ENCODE data around the gene NR5A1.

The NR5A1 gene

DNA sequence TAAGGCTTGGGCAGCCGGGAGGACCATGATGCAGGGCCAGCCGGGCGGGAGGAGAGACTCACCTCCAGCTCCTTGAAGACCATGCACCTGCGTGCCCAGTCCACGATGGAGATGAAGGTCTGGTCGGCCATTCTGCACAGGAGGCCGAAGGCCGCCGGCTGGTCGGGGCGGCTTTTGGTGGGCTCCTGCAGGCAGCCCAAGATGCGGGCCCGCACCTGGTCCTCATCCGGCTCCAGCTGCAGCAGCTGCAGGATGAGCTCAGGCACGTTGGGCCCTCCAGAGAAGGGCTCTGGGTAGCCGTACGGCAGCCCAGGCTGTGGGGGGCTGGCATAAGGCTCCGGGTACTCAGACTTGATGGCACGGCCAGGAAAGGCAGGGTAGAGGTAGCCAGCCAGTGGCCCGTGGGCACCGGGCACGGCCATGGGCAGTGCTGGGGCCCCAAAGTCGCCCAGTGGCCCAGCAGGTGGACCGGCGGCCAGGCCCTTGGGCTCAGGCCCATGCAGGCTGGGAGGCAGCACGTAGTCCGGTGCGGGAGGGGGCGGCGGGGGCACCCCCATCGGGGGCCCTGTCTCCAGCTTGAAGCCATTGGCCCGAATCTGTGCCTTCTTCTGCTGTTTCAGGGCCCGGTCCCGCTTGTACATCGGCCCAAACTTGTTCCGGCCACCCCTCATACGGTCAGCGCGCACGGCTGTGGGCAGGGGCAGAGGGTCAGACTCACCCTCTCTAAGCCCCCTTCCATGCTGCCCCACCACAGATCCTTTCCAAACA lies 7.0 kb downstream of the NR5A1 start:
- H3K4me2 ChIP-seq (ENCODE audit: low read depth, low read length, poor library complexity, severe bottlenecking), result no peak overlapping the region
- no peaks in the 10 kb centered on the region for H4K20me1 ChIP-seq (ENCODE audit: low read depth, low read length)
- no peaks in the 10 kb centered on the region for H3K9me2 ChIP-seq (replicated peaks; ENCODE audit: insufficient read depth, low read length)
- no peaks in the 10 kb centered on the region for H3K36me3 ChIP-seq (ENCODE audit: low read length)
- no peaks in the 10 kb centered on the region for H3K79me2 ChIP-seq (ENCODE audit: insufficient read depth, low read length)
- H3K9me3 ChIP-seq (ENCODE audit: insufficient read depth, low read length), result no peaks in the 10 kb centered on the region
- H3K9ac ChIP-seq (ENCODE audit: low read length), result no peak overlapping the region
- no peak overlapping the region for H3K4me3 ChIP-seq (ENCODE audit: insufficient read depth, low read length, poor library complexity, severe bottlenecking)
- no peak overlapping the region for H3K27ac ChIP-seq (ENCODE audit: low read depth, low read length)
- H2AFZ ChIP-seq (ENCODE audit: low read depth, low read length, severe bottlenecking), result no peak overlapping the region
- TF ChIP-seq, protein P1, sequence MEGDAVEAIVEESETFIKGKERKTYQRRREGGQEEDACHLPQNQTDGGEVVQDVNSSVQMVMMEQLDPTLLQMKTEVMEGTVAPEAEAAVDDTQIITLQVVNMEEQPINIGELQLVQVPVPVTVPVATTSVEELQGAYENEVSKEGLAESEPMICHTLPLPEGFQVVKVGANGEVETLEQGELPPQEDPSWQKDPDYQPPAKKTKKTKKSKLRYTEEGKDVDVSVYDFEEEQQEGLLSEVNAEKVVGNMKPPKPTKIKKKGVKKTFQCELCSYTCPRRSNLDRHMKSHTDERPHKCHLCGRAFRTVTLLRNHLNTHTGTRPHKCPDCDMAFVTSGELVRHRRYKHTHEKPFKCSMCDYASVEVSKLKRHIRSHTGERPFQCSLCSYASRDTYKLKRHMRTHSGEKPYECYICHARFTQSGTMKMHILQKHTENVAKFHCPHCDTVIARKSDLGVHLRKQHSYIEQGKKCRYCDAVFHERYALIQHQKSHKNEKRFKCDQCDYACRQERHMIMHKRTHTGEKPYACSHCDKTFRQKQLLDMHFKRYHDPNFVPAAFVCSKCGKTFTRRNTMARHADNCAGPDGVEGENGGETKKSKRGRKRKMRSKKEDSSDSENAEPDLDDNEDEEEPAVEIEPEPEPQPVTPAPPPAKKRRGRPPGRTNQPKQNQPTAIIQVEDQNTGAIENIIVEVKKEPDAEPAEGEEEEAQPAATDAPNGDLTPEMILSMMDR (IDR thresholded peaks at IDR 0.05; ENCODE audit: insufficient read depth, low read length, poor library complexity, severe bottlenecking), result no peak
- TF ChIP-seq EZH2phosphoT487 (conservative IDR thresholded peaks at IDR 0.05; ENCODE audit: low read length), result no peak
- H3K27me3 ChIP-seq (ENCODE audit: low read length), result no peaks in the 10 kb centered on the region
- no peaks in the 10 kb centered on the region for H3F3A ChIP-seq (ENCODE audit: insufficient read depth)

DNA sequence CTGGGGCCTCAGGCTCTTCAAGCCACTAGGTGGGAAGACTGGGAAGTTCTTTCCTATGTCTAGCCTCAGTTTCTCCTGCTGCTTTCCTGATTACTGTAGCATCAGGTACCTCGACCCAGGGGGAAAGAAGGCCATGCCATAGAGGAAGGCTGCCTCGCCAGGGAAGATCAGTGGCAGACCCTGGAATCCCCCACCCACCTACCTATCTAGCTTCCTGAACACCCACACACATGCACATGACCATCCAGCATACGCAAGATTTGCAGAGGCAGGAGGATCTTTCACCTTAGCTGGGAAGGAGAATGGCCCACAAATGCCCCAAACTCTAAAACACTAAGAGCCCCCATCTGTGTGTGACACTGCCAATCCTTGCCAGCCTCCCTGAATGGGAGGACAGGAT lies 8.0 kb downstream of the NR5A1 start:
- Histone ChIP-seq H3K9ac (ENCODE audit: low read length) (no peak overlapping the region), H3K9me3 (ENCODE audit: insufficient read depth, low read length) (no peaks in the 10 kb centered on the region), H3K27me3 (ENCODE audit: low read length) (no peaks in the 10 kb centered on the region), H3F3A (ENCODE audit: insufficient read depth) (no peaks in the 10 kb centered on the region), H3K9me2 (replicated peaks; ENCODE audit: insufficient read depth, low read length) (no peaks in the 10 kb centered on the region), H2AFZ (ENCODE audit: low read depth, low read length, severe bottlenecking) (no peak overlapping the region), H3K79me2 (ENCODE audit: insufficient read depth, low read length) (no peaks in the 10 kb centered on the region), H3K4me3 (ENCODE audit: insufficient read depth, low read length, poor library complexity, severe bottlenecking) (no peak overlapping the region), H3K27ac (ENCODE audit: low read depth, low read length) (no peak overlapping the region), H3K4me2 (ENCODE audit: low read depth, low read length, poor library complexity, severe bottlenecking) (no peak overlapping the region), H3K36me3 (ENCODE audit: low read length) (no peaks in the 10 kb centered on the region), H4K20me1 (ENCODE audit: low read depth, low read length) (no peaks in the 10 kb centered on the region)
- TF ChIP-seq EZH2phosphoT487 (conservative IDR thresholded peaks at IDR 0.05; ENCODE audit: low read length), result no peak
- TF ChIP-seq, protein P1 (IDR thresholded peaks at IDR 0.05; ENCODE audit: insufficient read depth, low read length, poor library complexity, severe bottlenecking), result no peak

DNA sequence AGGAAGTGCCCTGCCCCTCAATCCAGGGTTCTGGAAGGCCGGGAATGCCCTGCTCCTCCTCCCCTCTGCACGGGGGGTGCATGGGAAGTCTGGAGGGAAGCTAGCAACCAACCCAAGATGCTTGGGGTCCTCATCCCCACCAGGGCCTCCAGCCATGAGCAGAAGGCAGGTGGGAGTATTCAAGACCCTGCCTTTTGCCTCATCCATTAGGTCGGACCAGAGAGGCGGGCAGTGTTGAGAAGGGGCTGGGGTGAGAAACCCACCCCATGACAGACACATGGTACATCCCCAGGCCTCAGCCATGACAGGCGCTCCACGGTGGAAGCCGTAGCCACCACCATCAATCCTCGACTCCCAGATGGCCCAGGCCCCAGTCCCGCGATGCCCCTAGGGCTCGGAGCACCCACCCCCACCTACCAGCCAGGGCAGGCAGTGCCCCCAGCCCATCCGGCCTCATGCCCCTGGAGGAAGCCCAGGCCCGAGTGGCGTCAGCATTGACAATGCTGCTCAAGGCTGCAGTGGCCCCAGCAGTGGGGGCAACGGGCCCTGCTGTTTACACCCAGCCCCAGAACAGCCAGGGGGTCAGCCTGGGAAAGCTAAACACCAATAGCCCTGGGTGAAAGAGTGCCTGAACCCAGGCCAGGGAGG lies 8.6 kb downstream of the NR5A1 start:
- no peak overlapping the region for H2AFZ ChIP-seq (ENCODE audit: low read depth, low read length, severe bottlenecking)
- H3K79me2 ChIP-seq (ENCODE audit: insufficient read depth, low read length), result no peaks in the 10 kb centered on the region
- H3K36me3 ChIP-seq (ENCODE audit: low read length), result no peaks in the 10 kb centered on the region
- H3K9ac ChIP-seq (ENCODE audit: low read length), result no peak overlapping the region
- H3K9me2 ChIP-seq (replicated peaks; ENCODE audit: insufficient read depth, low read length), result no peaks in the 10 kb centered on the region
- no peaks in the 10 kb centered on the region for H3K9me3 ChIP-seq (ENCODE audit: insufficient read depth, low read length)
- H3K27ac ChIP-seq (ENCODE audit: low read depth, low read length), result no peak overlapping the region
- H4K20me1 ChIP-seq (ENCODE audit: low read depth, low read length), result no peaks in the 10 kb centered on the region
- no peak for TF ChIP-seq EZH2phosphoT487 (conservative IDR thresholded peaks at IDR 0.05; ENCODE audit: low read length)
- TF ChIP-seq, protein P1 (IDR thresholded peaks at IDR 0.05; ENCODE audit: insufficient read depth, low read length, poor library complexity, severe bottlenecking), result no peak
- no peak overlapping the region for H3K4me3 ChIP-seq (ENCODE audit: insufficient read depth, low read length, poor library complexity, severe bottlenecking)
- no peaks in the 10 kb centered on the region for H3K27me3 ChIP-seq (ENCODE audit: low read length)
- no peaks in the 10 kb centered on the region for H3F3A ChIP-seq (ENCODE audit: insufficient read depth)
- H3K4me2 ChIP-seq (ENCODE audit: low read depth, low read length, poor library complexity, severe bottlenecking), result no peak overlapping the region
